AG10803 (cell line): ENCODE measurements around the gene RDH8.

ENCODE experiments used
- DNase-seq: peaks from one replicate; pipeline ENCODE4 v3.0.0; 2010; ENCODE audit warnings: low read depth
- H3K4me3 ChIP-seq: 2 replicates; pipeline ENCODE4 v1.5.1; 2011; ENCODE audit warnings: mild to moderate bottlenecking, low read length, control low read depth
- CTCF ChIP-seq: conservative IDR thresholded peaks from 2 replicates; pipeline ENCODE4 v1.5.1; 2011; ENCODE audit warnings: mild to moderate bottlenecking, low read length, control low read depth, inconsistent platforms

The RDH8 gene

DNA sequence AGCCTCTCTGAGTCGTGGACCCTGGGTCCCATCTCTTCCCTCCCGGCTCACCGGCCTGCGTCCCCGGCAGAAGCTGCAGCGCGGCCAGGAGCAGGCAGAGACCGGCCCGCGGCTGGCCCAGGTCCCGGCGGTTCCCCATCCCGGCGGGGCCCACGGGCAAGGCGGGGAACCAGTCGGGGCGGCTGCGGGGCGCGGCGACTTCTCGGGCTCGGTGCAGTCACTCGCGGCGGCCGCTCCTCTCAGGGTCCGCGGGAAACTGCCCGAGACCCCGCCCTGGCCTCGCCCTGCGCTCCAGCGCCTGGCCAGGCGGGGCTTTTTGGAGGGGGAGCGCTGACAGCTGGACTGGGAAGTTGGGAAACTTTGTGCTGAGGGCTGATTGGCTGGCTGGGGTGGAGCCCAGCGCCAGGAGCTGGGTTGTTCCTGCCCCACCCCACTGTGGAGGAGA is 3.0 kb upstream of the RDH8 start, which contains the start of gene COL5A3:
Gene COL5A3, minus strand, starts transcription at position 258 of the 445 bp plus-strand sequence. Its CDS starts 119 bp downstream, at position 139.
- TF ChIP-seq CTCF, result no peak
- peak within 1 kb of the TSS; percentile 88 for H3K4me3 ChIP-seq
- DNase-seq, result peak; percentile 80

- no peak overlapping the region for H3K4me3 ChIP-seq
- DNase-seq, result no peak
- TF ChIP-seq CTCF, result no peak
These were observed 2.3 kb upstream of the RDH8 start for GRCh38 chr19:10010939-10011338.

DNA sequence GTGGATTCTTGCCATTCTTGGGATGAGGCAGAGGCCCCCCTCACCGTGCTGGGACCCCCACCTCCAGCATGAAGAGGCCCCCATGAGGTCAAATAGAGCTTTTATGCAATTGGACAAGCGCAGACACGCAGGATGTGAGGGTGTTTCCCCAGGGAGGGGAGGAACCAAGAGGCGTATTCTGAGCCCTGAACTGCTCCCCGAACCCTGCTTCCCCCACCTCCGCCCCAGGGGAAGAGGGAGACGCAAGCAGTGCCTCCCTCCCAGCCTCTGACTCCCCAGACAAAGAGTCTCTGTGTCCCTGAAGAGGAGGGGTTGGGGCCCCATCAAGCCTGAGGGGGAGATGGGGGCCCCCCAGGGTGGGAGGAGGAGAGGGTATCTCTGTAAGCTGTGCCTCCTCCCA is 1.3 kb upstream of the RDH8 start:
- no peak for TF ChIP-seq CTCF
- no peak overlapping the region for H3K4me3 ChIP-seq
- no peak for DNase-seq

GRCh38 chr19:10013834-10014618 is 743 bp downstream of the RDH8 start:
- H3K4me3 ChIP-seq, result no peak overlapping the region
- TF ChIP-seq CTCF, result no peak
- no peak for DNase-seq

DNA sequence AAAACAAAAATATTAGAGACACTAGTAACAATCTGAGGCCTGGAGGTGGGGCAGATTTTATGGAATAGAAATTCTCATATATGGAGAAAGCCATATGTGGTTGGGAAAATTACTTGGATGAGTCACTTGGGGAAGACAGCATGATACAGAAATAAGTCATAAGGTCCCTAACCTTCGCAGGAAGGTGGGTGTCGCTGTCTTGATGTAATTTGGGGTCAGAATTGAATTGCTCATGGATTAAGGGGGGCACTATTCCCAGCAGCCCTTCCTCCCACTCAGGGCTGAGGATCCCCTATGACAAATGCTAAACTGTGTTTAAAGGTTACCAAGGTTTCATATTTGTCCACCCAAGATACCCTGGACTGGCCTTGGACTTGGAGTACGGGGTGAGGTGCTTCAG is 5.0 kb downstream of the RDH8 start:
- no peak overlapping the region for H3K4me3 ChIP-seq
- DNase-seq, result peak; percentile 61
- TF ChIP-seq CTCF, result no peak

GRCh38 chr19:10018786-10019185 is 5.5 kb downstream of the RDH8 start:
- TF ChIP-seq CTCF, result no peak
- DNase-seq, result no peak
- H3K4me3 ChIP-seq, result no peak overlapping the region

GRCh38 chr19:10019246-10019645 is 6.0 kb downstream of the RDH8 start:
- no peak for DNase-seq
- TF ChIP-seq CTCF, result no peak
- H3K4me3 ChIP-seq, result no peak overlapping the region
